Measurements from ENCODE around the gene ZNF488. TPM values are rescaled to one million over a fixed set of nuclear protein-coding genes. Genes with fewer than 3 reads are reported as not detected.

Gene ZNF488
- total RNA-seq, 2 experiments from 2014 or later: 0.84 to 0.93 TPM

GRCh38 chr10:47367646-47368045 lies 16.4 kb downstream of the ZNF488 start:
- H3K4me1 Mint-ChIP-seq (ENCODE audit: low read depth): no peaks in the 10 kb centered on the region
- no peak for DNase-seq
- no peaks in the 10 kb centered on the region for H3K9me3 Mint-ChIP-seq
- no peak overlapping the region for H3K27ac Mint-ChIP-seq
- CTCF ChIA-PET: no interaction called here
- H3K27me3 Mint-ChIP-seq (ENCODE audit: low read depth): no peaks in the 10 kb centered on the region
- no peak overlapping the region for H3K4me3 Mint-ChIP-seq
- H3K36me3 Mint-ChIP-seq (ENCODE audit: low read depth): no peaks in the 10 kb centered on the region
- intact Hi-C loops (cut with micrococcal nuclease): no loop called here

DNA sequence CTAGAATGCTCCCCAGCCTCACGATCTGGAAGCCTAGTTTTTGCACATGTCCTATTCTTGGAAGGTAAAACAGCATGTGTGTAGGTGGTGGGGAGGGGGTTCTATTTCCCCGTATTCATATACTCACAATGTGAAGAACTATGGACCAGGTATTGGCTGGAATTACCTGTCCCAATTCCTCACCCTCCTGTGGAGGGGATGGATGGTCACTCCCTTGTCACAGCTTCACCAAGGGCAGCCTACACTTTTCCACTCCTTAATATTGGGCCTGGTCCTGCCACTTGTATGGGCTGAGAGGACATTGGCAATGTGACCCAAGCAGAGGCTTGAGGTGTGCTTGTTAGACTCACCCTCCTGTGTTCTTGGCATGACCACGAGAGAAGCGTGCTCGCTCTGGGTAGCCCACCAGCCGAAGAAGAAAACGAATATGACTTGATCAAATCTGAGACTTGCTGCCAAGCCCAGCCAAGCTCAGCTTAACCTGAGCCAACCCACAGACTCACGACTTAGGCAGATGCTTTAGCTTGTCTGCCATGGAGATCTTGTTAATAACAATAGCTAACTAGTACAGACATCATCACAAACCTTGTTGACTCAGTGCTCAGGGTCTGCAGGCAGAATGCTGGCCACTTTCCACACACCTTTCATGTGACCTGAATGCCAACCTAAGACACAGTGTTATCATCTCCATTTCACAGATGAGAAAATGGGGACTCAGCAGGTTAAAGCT lies 17.2 kb downstream of the ZNF488 start:
- Mint-ChIP-seq H3K36me3 (ENCODE audit: low read depth) (no peaks in the 10 kb centered on the region), H3K4me3 (no peak overlapping the region), H3K27me3 (ENCODE audit: low read depth) (no peaks in the 10 kb centered on the region), H3K9me3 (no peaks in the 10 kb centered on the region), H3K27ac (no peak overlapping the region), H3K4me1 (ENCODE audit: low read depth) (no peaks in the 10 kb centered on the region)
- intact Hi-C loops (cut with micrococcal nuclease): no loop called here
- CTCF ChIA-PET: interaction anchor here (0.6 to 1.4 kb wide), 2 partner anchors 25 to 26 kb away, joined by 3 to 4 read pairs; no protein-coding TSS in a partner anchor
- DNase-seq: no peak

DNA sequence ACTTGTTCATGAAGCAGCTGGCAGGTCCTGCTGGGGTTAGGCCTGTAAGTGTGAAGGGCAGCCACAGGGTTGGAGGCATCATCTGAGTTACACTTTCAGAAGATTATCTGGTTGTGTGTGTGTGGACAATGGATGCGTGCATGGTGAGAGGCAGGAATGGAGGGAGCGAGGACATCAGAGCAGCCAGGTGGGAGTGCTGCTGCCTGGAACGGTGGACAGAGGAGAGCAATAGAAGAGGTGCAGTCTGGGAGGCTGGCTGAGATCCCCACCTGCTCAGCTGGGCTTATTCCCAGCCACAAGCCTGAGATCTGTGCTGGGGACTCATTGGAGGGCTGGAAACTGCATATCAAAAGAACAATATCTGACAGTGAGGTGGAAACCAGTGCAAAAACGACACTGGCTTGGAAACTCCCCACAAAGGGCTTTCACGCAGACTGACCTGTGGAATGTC lies 17.9 kb downstream of the ZNF488 start:
- Mint-ChIP-seq H3K9me3 (no peaks in the 10 kb centered on the region), H3K27me3 (ENCODE audit: low read depth) (no peaks in the 10 kb centered on the region), H3K36me3 (ENCODE audit: low read depth) (no peaks in the 10 kb centered on the region), H3K4me3 (no peak overlapping the region), H3K27ac (no peak overlapping the region), H3K4me1 (ENCODE audit: low read depth) (no peaks in the 10 kb centered on the region)
- DNase-seq: no peak
- intact Hi-C loops (cut with micrococcal nuclease): no loop called here
- CTCF ChIA-PET: interaction anchor here (1.4 kb wide), 1 partner anchor 25 kb away, joined by 4 read pairs; no protein-coding TSS in a partner anchor

- Mint-ChIP-seq H3K4me3 (no peak overlapping the region), H3K27ac (no peak overlapping the region), H3K4me1 (ENCODE audit: low read depth) (no peaks in the 10 kb centered on the region), H3K9me3 (no peaks in the 10 kb centered on the region), H3K36me3 (ENCODE audit: low read depth) (no peaks in the 10 kb centered on the region), H3K27me3 (ENCODE audit: low read depth) (no peaks in the 10 kb centered on the region)
- CTCF ChIA-PET: interaction anchor here (1.4 kb wide), 1 partner anchor 25 kb away, joined by 4 read pairs; no protein-coding TSS in a partner anchor
- intact Hi-C loops (cut with micrococcal nuclease): no loop called here
- DNase-seq: no peak
Observed at GRCh38 chr10:47365431-47366180, 18.5 kb downstream of the ZNF488 start.

DNA sequence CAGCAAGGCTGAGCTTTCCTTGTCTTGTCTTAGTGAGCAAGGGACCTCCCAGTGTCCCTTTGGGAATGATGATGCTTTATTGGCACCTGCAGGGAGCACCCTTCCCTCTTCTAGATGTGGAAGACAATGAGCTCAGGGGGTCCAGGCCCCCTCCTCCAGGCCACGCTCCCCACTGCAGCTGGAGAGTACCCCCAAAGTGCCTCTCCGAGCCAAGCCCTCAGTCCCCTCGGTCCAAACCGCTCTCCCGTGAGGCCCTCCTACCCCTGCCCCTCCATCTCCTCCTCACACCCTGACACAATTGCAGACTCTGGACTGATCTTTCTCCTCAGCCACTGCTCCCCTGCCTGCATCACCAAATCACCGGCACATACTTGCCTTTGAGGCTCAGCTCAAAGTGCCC lies 19.2 kb downstream of the ZNF488 start:
- H3K4me1 Mint-ChIP-seq (ENCODE audit: low read depth): no peaks in the 10 kb centered on the region
- no peaks in the 10 kb centered on the region for H3K9me3 Mint-ChIP-seq
- intact Hi-C loops (cut with micrococcal nuclease): no loop called here
- no peaks in the 10 kb centered on the region for H3K27me3 Mint-ChIP-seq (ENCODE audit: low read depth)
- no peak overlapping the region for H3K27ac Mint-ChIP-seq
- H3K4me3 Mint-ChIP-seq: no peak overlapping the region
- no peaks in the 10 kb centered on the region for H3K36me3 Mint-ChIP-seq (ENCODE audit: low read depth)
- CTCF ChIA-PET: interaction anchor here (1.4 kb wide), 1 partner anchor 24 kb away, joined by 4 read pairs; no protein-coding TSS in a partner anchor
- DNase-seq: no peak

DNA sequence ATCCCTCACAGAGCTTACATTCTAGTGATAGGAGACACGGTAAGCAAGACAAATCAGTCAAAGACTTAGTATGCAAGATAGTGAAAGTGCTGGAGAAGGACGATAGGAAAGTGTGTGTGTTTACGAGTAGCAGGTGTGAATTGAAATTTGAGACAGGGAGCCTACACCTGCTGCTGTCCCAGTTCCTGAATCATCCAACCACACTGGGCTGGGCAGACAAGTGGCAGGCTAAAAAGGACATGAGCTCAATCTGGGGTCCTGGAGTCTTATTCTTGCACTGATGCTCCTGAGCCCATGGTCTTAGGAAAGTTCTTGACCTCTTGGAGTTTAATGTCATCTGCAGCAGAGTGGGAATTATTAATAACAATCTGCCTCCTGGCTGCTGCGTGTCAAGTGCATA lies 19.7 kb downstream of the ZNF488 start:
- H3K9me3 Mint-ChIP-seq: no peaks in the 10 kb centered on the region
- CTCF ChIA-PET: no interaction called here
- no peak overlapping the region for H3K27ac Mint-ChIP-seq
- no peaks in the 10 kb centered on the region for H3K4me1 Mint-ChIP-seq (ENCODE audit: low read depth)
- no peak for DNase-seq
- no peaks in the 10 kb centered on the region for H3K36me3 Mint-ChIP-seq (ENCODE audit: low read depth)
- no peaks in the 10 kb centered on the region for H3K27me3 Mint-ChIP-seq (ENCODE audit: low read depth)
- no peak overlapping the region for H3K4me3 Mint-ChIP-seq
- intact Hi-C loops (cut with micrococcal nuclease): no loop called here

GRCh38 chr10:47363781-47364180 lies 20.3 kb downstream of the ZNF488 start:
- Mint-ChIP-seq H3K27me3 (ENCODE audit: low read depth) (no peaks in the 10 kb centered on the region), H3K36me3 (ENCODE audit: low read depth) (no peaks in the 10 kb centered on the region), H3K4me1 (ENCODE audit: low read depth) (no peaks in the 10 kb centered on the region), H3K9me3 (no peaks in the 10 kb centered on the region), H3K27ac (no peak overlapping the region), H3K4me3 (no peak overlapping the region)
- no peak for DNase-seq
- CTCF ChIA-PET: interaction anchor here (0.6 kb wide), 1 partner anchor 42 kb away, joined by 3 read pairs; no protein-coding TSS in a partner anchor
- intact Hi-C loops (cut with micrococcal nuclease): no loop called here

GRCh38 chr10:47362199-47362598 lies 21.9 kb downstream of the ZNF488 start:
- DNase-seq: no peak
- CTCF ChIA-PET: interaction anchor here (0.8 to 1.7 kb wide), 5 partner anchors 8 to 22 kb away, joined by 3 to 5 read pairs (median 3); no protein-coding TSS in a partner anchor

GRCh38 chr10:47361293-47361692 lies 22.8 kb downstream of the ZNF488 start:
- no peak overlapping the region for H3K4me3 Mint-ChIP-seq
- H3K36me3 Mint-ChIP-seq (ENCODE audit: low read depth): no peaks in the 10 kb centered on the region
- no peaks in the 10 kb centered on the region for H3K9me3 Mint-ChIP-seq
- CTCF ChIA-PET: interaction anchor here (0.7 to 1.0 kb wide), 4 partner anchors 8 to 314 kb away, joined by 3 to 5 read pairs (median 3); no protein-coding TSS in a partner anchor
- no peaks in the 10 kb centered on the region for H3K4me1 Mint-ChIP-seq (ENCODE audit: low read depth)
- no peaks in the 10 kb centered on the region for H3K27me3 Mint-ChIP-seq (ENCODE audit: low read depth)
- H3K27ac Mint-ChIP-seq: no peak overlapping the region
- peak; percentile 57 for DNase-seq
- intact Hi-C loops (cut with micrococcal nuclease): no loop called here

More at GRCh38 chr10:47362199-47362598, 21.9 kb downstream of the ZNF488 start:
- H3K36me3 Mint-ChIP-seq (ENCODE audit: low read depth): no peaks in the 10 kb centered on the region
- no peaks in the 10 kb centered on the region for H3K4me1 Mint-ChIP-seq (ENCODE audit: low read depth)
- H3K9me3 Mint-ChIP-seq: no peaks in the 10 kb centered on the region
- H3K27me3 Mint-ChIP-seq (ENCODE audit: low read depth): no peaks in the 10 kb centered on the region
- no peak overlapping the region for H3K4me3 Mint-ChIP-seq
- intact Hi-C loops (cut with micrococcal nuclease): no loop called here
- H3K27ac Mint-ChIP-seq: no peak overlapping the region

- intact Hi-C loops (cut with micrococcal nuclease): no loop called here
- no peak overlapping the region for H3K27ac Mint-ChIP-seq
- no peaks in the 10 kb centered on the region for H3K4me1 Mint-ChIP-seq (ENCODE audit: low read depth)
- H3K27me3 Mint-ChIP-seq (ENCODE audit: low read depth): no peaks in the 10 kb centered on the region
- DNase-seq: no peak
- H3K4me3 Mint-ChIP-seq: no peak overlapping the region
- no peaks in the 10 kb centered on the region for H3K9me3 Mint-ChIP-seq
- CTCF ChIA-PET: interaction anchor here (0.7 to 1.6 kb wide), 2 partner anchors 284 to 335 kb away, joined by 3 to 4 read pairs; no protein-coding TSS in a partner anchor
- H3K36me3 Mint-ChIP-seq (ENCODE audit: low read depth): no peaks in the 10 kb centered on the region
Observed at GRCh38 chr10:47360419-47361040, 23.6 kb downstream of the ZNF488 start.

DNA sequence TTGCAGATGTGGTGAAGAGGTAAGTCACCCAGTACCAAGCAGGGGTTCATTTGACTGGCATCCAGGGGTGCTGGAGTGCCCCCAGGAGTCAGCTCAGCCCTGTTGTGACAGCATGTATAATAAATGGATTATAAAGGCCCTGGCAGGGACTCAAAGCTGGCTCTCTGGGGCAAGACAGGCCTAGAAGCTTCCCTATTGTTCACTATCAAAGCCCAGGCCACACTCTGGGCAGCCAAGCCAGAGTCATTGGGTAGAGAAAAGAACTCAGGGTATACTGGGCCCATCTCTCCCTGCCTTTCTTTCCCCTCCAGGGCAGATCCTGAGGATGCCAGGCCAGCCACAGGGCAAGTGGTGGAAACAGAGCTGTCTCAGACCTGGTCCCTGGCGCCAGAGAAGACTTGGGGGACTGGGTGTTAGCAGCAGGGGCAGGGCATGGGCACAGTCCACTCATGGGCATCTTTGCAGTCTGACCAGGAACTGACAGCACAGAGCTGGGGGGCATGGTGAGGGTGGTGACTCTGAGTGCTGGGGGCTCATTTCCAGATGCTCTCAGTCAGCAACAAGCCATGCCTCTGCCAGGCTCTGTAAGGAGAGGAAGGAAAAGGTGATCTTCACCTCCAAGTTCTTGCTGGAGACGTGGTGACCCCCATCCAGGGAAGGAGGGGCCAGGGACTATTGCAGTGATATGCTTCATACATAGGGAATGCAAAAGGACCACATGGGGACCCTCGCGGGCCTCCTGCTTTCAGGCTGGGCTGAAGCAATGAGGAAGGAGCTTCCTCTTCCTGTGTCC lies 24.3 kb downstream of the ZNF488 start:
- CTCF ChIA-PET: interaction anchor here (1.6 kb wide), 1 partner anchor 334 kb away, joined by 4 read pairs; no protein-coding TSS in a partner anchor
- H3K27ac Mint-ChIP-seq: no peak overlapping the region
- H3K4me1 Mint-ChIP-seq (ENCODE audit: low read depth): no peaks in the 10 kb centered on the region
- no peaks in the 10 kb centered on the region for H3K9me3 Mint-ChIP-seq
- no peaks in the 10 kb centered on the region for H3K27me3 Mint-ChIP-seq (ENCODE audit: low read depth)
- no peak overlapping the region for H3K4me3 Mint-ChIP-seq
- DNase-seq: no peak
- H3K36me3 Mint-ChIP-seq (ENCODE audit: low read depth): no peaks in the 10 kb centered on the region
- intact Hi-C loops (cut with micrococcal nuclease): no loop called here

Data from activated naive CD4-positive, alpha-beta T cell treated with anti-CD3 and anti-CD28 coated beads for 36 hours (primary cell).